HG02870 (cell line): ENCODE data around the gene FGD6.
A peak's percentile ranks its signal among the peaks of the same experiment; 100 is the strongest.
"Not testable (repeated sequence)": the region's sequence is repeated elsewhere in the genome, so short reads cannot be mapped to it uniquely, and the experiment has no call there.

ENCODE experiments used
- ATAC-seq: cut with Tn5 transposase; IDR thresholded peaks from one replicate; pipeline ENCODE4 v1.9.1; 2021; ENCODE audit warnings: mild to moderate bottlenecking, moderate library complexity; ENCODE audit not compliant: unreplicated experiment

FGD6 gene

GRCh38 chr12:95235621-95236020 is 18.4 kb upstream of the FGD6 start:
- not testable (repeated sequence) for ATAC-seq

GRCh38 chr12:95234187-95234586 is 16.9 kb upstream of the FGD6 start:
- ATAC-seq, result not testable (repeated sequence)

- no peak for ATAC-seq
Measured at GRCh38 chr12:95231190-95231589, 13.9 kb upstream of the FGD6 start.

- no peak for ATAC-seq
Measured at GRCh38 chr12:95230313-95230712, 13.0 kb upstream of the FGD6 start.

- ATAC-seq, result no peak
Measured at GRCh38 chr12:95229636-95230035, 12.4 kb upstream of the FGD6 start.

- no peak for ATAC-seq
Measured at GRCh38 chr12:95228617-95229016, 11.3 kb upstream of the FGD6 start.

GRCh38 chr12:95227818-95228356 is 10.6 kb upstream of the FGD6 start:
- no peak for ATAC-seq

- ATAC-seq, result no peak
Measured at GRCh38 chr12:95225645-95226212, 8.5 kb upstream of the FGD6 start.

GRCh38 chr12:95224202-95225170 is 7.2 kb upstream of the FGD6 start:
- no peak for ATAC-seq

- no peak for ATAC-seq
Measured at GRCh38 chr12:95220726-95221125, 3.5 kb upstream of the FGD6 start.

- no peak for ATAC-seq
Measured at GRCh38 chr12:95220190-95220589, 2.9 kb upstream of the FGD6 start.

GRCh38 chr12:95218150-95219133 is 1.2 kb upstream of the FGD6 start:
- no peak for ATAC-seq

- peak; percentile 22 for ATAC-seq
Measured at GRCh38 chr12:95216711-95217376, 423 bp downstream of the FGD6 start.

- no peak for ATAC-seq
Measured at GRCh38 chr12:95215949-95216348, 1.3 kb downstream of the FGD6 start.

- no peak for ATAC-seq
Measured at GRCh38 chr12:95214466-95214865, 2.8 kb downstream of the FGD6 start.

GRCh38 chr12:95213928-95214327 is 3.3 kb downstream of the FGD6 start:
- ATAC-seq, result no peak

GRCh38 chr12:95213119-95213518 is 4.1 kb downstream of the FGD6 start:
- no peak for ATAC-seq

- no peak for ATAC-seq
Measured at GRCh38 chr12:95212586-95212985, 4.7 kb downstream of the FGD6 start.

GRCh38 chr12:95208678-95209077 is 8.6 kb downstream of the FGD6 start:
- ATAC-seq, result no peak

GRCh38 chr12:95207407-95207806 is 9.9 kb downstream of the FGD6 start:
- no peak for ATAC-seq
